H1 (cell line): ENCODE measurements around the gene LHPP.

Experiments used
- CHD2 ChIP-seq: IDR thresholded peaks from 2 replicates; pipeline ENCODE4 v1.6.1; 2012; ENCODE audit warnings: low read length, improper control_type of control experiment
- CREB1 ChIP-seq: IDR thresholded peaks from 2 replicates; pipeline ENCODE4 v1.6.1; 2012; ENCODE audit warnings: inconsistent platforms
- EZH2 ChIP-seq: fragments of 200-600 bp; sonication (generic); IDR thresholded peaks from 2 replicates; pipeline ENCODE4 v1.7.1; 2012; ENCODE audit warnings: low read depth, mild to moderate bottlenecking, moderate library complexity, low read length, inconsistent platforms; ENCODE audit not compliant: severe bottlenecking
- RBBP5 ChIP-seq: IDR thresholded peaks from 2 replicates; pipeline ENCODE4 v1.7.1; 2012; ENCODE audit warnings: low read depth, mild to moderate bottlenecking, inconsistent platforms, low read length, moderate library complexity, borderline replicate concordance
- ZNF274 ChIP-seq: IDR thresholded peaks from 2 replicates; pipeline ENCODE4 v1.7.0; 2012; ENCODE audit warnings: low read length, borderline replicate concordance; ENCODE audit errors: extremely low read depth
- TF ChIP-seq, protein P1 (sequence below), 3 experiments: IDR thresholded peaks; 1 replicate in 2 of 3; 2 replicates in 1 of 3; pipeline versions ENCODE4 v1.5.1 to v1.6.1; 2011; ENCODE audit warnings: low read length in 3 of 3, mild to moderate bottlenecking in 3 of 3, inconsistent platforms in 2 of 3, low read depth in 1 of 3, moderate library complexity in 1 of 3; ENCODE audit not compliant: insufficient read depth in 1 of 3; ENCODE audit errors: control extremely low read depth in 1 of 3

DNA sequence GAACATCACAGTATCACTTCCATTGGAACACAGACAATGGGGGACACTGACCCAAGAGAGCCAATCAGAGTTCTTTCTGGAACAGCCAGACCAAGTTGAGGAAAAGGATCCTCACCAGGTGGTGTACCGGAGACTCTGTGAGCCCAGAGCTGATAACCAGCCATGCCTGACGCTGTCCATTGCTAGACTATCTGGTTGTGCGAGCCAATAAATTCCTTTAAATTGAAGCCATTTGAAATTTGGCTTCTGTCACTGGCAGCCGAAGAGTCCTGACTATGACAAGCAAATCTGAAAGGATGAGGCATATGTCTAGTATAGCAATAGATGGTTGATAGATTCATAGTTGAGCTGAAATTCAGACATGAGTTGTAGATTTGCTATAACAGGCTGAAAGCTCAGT, 3.1 kb upstream of the LHPP start:
- TF ChIP-seq ZNF274 (no peak), CREB1 (no peak), CHD2 (no peak), EZH2 (no peak), RBBP5 (no peak)
- TF ChIP-seq, protein P1, sequence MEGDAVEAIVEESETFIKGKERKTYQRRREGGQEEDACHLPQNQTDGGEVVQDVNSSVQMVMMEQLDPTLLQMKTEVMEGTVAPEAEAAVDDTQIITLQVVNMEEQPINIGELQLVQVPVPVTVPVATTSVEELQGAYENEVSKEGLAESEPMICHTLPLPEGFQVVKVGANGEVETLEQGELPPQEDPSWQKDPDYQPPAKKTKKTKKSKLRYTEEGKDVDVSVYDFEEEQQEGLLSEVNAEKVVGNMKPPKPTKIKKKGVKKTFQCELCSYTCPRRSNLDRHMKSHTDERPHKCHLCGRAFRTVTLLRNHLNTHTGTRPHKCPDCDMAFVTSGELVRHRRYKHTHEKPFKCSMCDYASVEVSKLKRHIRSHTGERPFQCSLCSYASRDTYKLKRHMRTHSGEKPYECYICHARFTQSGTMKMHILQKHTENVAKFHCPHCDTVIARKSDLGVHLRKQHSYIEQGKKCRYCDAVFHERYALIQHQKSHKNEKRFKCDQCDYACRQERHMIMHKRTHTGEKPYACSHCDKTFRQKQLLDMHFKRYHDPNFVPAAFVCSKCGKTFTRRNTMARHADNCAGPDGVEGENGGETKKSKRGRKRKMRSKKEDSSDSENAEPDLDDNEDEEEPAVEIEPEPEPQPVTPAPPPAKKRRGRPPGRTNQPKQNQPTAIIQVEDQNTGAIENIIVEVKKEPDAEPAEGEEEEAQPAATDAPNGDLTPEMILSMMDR (IDR thresholded peaks at IDR 0.05; ENCODE audit: control extremely low read depth in 1 of 3, insufficient read depth in 1 of 3, low read depth in 1 of 3, low read length in 3 of 3): no peak
